Colonic mucosa (tissue), 4 donors: ENCODE data around the gene AGFG2. TPM values are rescaled to one million over a fixed set of nuclear protein-coding genes. Genes with fewer than 3 reads are reported as not detected.

Experiments
- DNase-seq: peaks from one replicate; pipeline ENCODE4 v3.0.0-alpha.2; 2020
- H3K27ac ChIP-seq: fragments of 200-600 bp; one replicate; pipeline ENCODE4 v1.8.0; 2021
- H3K27me3 ChIP-seq: fragments of 200-600 bp; one replicate; pipeline ENCODE4 v1.8.0; 2021
- H3K36me3 ChIP-seq: fragments of 200-600 bp; one replicate; pipeline ENCODE4 v1.8.0; 2021
- H3K4me1 ChIP-seq: fragments of 200-600 bp; one replicate; pipeline ENCODE4 v1.8.0; 2021; ENCODE audit warnings: mild to moderate bottlenecking
- H3K4me3 ChIP-seq: fragments of 200-600 bp; one replicate; pipeline ENCODE4 v1.8.0; 2021
- H3K9ac ChIP-seq, 2 donors: one replicate each; pipeline ENCODE4 v1.7.0; 2013; ENCODE audit warnings: control low read depth in 2 of 2, low read depth in 2 of 2, low read length in 2 of 2
- H3K9me3 ChIP-seq: fragments of 200-600 bp; one replicate; pipeline ENCODE4 v1.8.0; 2021
- CTCF ChIP-seq: fragments of 200-600 bp; IDR thresholded peaks from one replicate; pipeline ENCODE4 v1.8.0; 2022; ENCODE audit warnings: antibody characterized with exemption, mild to moderate bottlenecking
- intact Hi-C: fragments of 100-400 bp; cut with DNase I; formaldehyde crosslinking; loops from one replicate; pipeline ENCODE4 v1.14.1; 2022
- total RNA-seq, 2 donors: library from RNA; stranded (reverse); fragmentation: NEBNext Ultra II Directional in 1 of 2; extraction: Animal tissue kit (Norgen Biotek cat#: 25700) in 1 of 2; gene quantifications; one replicate each; pipeline ENCODE4 v1.2.1, GENCODE V29; 2021
- donor health status: healthy.
- donor health status: DM: no; HTN: no; CAD: no.
- donor health status: DM: no; HTN: no; CAD: no.

The AGFG2 gene, protein sequence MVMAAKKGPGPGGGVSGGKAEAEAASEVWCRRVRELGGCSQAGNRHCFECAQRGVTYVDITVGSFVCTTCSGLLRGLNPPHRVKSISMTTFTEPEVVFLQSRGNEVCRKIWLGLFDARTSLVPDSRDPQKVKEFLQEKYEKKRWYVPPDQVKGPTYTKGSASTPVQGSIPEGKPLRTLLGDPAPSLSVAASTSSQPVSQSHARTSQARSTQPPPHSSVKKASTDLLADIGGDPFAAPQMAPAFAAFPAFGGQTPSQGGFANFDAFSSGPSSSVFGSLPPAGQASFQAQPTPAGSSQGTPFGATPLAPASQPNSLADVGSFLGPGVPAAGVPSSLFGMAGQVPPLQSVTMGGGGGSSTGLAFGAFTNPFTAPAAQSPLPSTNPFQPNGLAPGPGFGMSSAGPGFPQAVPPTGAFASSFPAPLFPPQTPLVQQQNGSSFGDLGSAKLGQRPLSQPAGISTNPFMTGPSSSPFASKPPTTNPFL
- total RNA-seq: 10 to 100 TPM; 81.3 to 97.4 TPM

DNA sequence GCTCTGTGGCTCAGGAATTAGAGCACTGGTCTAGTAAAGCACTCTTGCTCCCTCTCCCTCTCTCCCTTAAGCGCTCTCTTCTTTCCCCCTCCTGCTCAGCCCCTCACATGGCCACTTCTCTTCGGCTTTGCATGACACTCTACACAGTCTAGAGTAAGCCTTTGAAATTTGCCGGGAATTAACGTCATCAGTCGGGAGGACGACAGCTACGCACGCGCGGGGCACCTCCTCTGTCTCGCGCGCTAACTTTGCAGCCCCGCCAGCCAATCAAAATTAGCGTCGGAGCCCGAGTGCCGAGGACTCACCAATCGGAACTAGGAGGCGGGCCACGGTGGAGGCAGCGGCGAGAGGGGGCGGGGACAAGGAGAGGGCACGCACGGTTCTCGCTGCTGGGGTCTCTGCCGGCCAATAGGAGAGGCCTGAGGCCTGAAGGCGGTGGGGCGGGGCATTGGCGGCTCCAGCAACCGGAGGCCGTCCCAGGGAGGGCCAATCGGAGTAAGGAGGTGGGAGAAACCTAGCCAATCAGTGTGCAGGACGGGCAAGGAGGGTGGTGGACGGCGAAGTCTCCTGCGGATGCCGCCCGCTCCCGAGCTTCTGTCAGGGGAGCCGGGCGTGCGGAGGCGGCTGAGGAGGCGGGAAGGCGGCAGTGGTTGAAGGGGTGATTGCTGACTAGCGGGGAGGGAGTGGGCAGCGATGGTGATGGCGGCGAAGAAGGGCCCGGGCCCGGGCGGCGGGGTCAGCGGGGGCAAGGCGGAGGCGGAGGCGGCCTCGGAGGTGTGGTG lies at the start of gene AGFG2:
Gene AGFG2, plus strand, starts transcription at position 550 of the 782 bp plus-strand sequence. Its CDS starts 144 bp downstream, at position 694.
- intact Hi-C loops: no loop called here
- Histone ChIP-seq H3K27ac (peak within 1 kb of the TSS; percentile 39), H3K9me3 (no peaks in the 10 kb centered on the region), H3K4me3 (peak within 1 kb of the TSS; percentile 68), H3K27me3 (no peaks in the 10 kb centered on the region), H3K36me3 (no peaks in the 10 kb centered on the region), H3K4me1 (peaks cover 10% of the 10 kb centered on the region), H3K9ac (peak within 1 kb of the TSS; percentile 77 to 91)
- peak; percentile 100 for DNase-seq
- TF ChIP-seq CTCF: no peak

- Histone ChIP-seq H3K4me3 (no peak overlapping the region), H3K4me1 (peaks cover 7% of the 10 kb centered on the region), H3K27ac (no peak overlapping the region), H3K27me3 (no peaks in the 10 kb centered on the region), H3K9ac (no peak overlapping the region), H3K36me3 (no peaks in the 10 kb centered on the region), H3K9me3 (no peaks in the 10 kb centered on the region)
- peak; percentile 76 for DNase-seq
- intact Hi-C loops: no loop called here
- TF ChIP-seq CTCF: no peak
These were observed 49.2 kb upstream of the AGFG2 start for GRCh38 chr7:100489824-100490223.

- DNase-seq: no peak
- no peaks in the 10 kb centered on the region for H3K9me3 ChIP-seq
- intact Hi-C loops: no loop called here
- no peaks in the 10 kb centered on the region for H3K36me3 ChIP-seq
- no peak overlapping the region for H3K9ac ChIP-seq
- H3K4me1 ChIP-seq: peaks cover 7% of the 10 kb centered on the region
- no peaks in the 10 kb centered on the region for H3K27me3 ChIP-seq
- no peak overlapping the region for H3K4me3 ChIP-seq
- TF ChIP-seq CTCF: no peak
- H3K27ac ChIP-seq: no peak overlapping the region
These were observed 48.4 kb upstream of the AGFG2 start for GRCh38 chr7:100490483-100491191.

DNA sequence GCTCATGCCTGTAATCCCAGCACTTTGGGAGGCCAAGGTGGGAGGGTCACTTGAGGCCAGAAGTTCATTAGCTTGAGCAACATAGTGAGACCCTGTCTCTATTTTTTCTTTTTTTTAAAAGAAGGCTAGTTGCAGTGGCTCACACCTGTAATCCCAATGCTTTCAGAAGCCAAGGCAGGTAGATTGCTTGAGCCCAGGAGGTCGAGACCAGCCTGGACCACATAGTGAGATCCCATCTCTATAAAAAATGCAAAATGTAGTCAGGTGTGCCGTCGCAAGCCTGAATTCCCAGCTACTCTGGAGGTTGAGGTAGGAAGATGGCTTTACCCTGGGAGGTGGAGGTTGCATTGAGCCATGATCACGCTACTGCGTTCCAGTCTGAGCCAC lies 47.8 kb upstream of the AGFG2 start:
- DNase-seq: no peak
- no peaks in the 10 kb centered on the region for H3K27me3 ChIP-seq
- H3K4me1 ChIP-seq: peaks cover 7% of the 10 kb centered on the region
- H3K4me3 ChIP-seq: no peak overlapping the region
- H3K36me3 ChIP-seq: no peaks in the 10 kb centered on the region
- intact Hi-C loops: no loop called here
- no peak overlapping the region for H3K27ac ChIP-seq
- TF ChIP-seq CTCF: no peak
- H3K9me3 ChIP-seq: no peaks in the 10 kb centered on the region
- no peak overlapping the region for H3K9ac ChIP-seq
